KMS-11 (cell line): Measurements from ENCODE around the gene MGAT4A.

Experiments used
- H2AFZ ChIP-seq: fragments of 200-600 bp; sonication (generic); 2 replicates; pipeline ENCODE4 v1.6.1; 2016; ENCODE audit warnings: antibody characterized with exemption, mixed run types, low read depth
- H3K27ac ChIP-seq: fragments of 200-600 bp; sonication (generic); 2 replicates; pipeline ENCODE4 v1.6.1; 2016; ENCODE audit warnings: mild to moderate bottlenecking, mixed run types
- H3K27me3 ChIP-seq: fragments of 200-600 bp; sonication (generic); 2 replicates; pipeline ENCODE4 v1.6.1; 2017; ENCODE audit warnings: mild to moderate bottlenecking, low read depth, mixed run types, moderate library complexity; ENCODE audit not compliant: insufficient read depth
- H3K36me3 ChIP-seq: fragments of 200-600 bp; sonication (generic); 2 replicates; pipeline ENCODE4 v1.6.1; 2017; ENCODE audit warnings: mild to moderate bottlenecking, mixed run types; ENCODE audit not compliant: insufficient read depth
- H3K4me1 ChIP-seq: fragments of 200-600 bp; sonication (generic); 2 replicates; pipeline ENCODE4 v1.6.1; 2016; ENCODE audit warnings: mild to moderate bottlenecking, low read depth, mixed run types; ENCODE audit not compliant: poor library complexity, severe bottlenecking
- H3K4me2 ChIP-seq: fragments of 200-600 bp; sonication (generic); 2 replicates; pipeline ENCODE4 v1.7.0; 2016; ENCODE audit warnings: mild to moderate bottlenecking, mixed run types
- H3K4me3 ChIP-seq: fragments of 200-600 bp; sonication (generic); IDR thresholded peaks from 2 replicates; pipeline ENCODE4 v1.6.1; 2017; ENCODE audit warnings: low read depth, low read length, mixed read lengths; ENCODE audit not compliant: insufficient read depth
- H3K79me2 ChIP-seq: fragments of 200-600 bp; sonication (generic); 2 replicates; pipeline ENCODE4 v1.6.1; 2016; ENCODE audit warnings: low read depth, mixed run types; ENCODE audit not compliant: insufficient read depth
- H3K9ac ChIP-seq: fragments of 200-600 bp; sonication (generic); 2 replicates; pipeline ENCODE4 v1.6.1; 2016; ENCODE audit warnings: mild to moderate bottlenecking, mixed run types
- H4K20me1 ChIP-seq: fragments of 200-600 bp; sonication (generic); 2 replicates; pipeline ENCODE4 v1.6.1; 2016; ENCODE audit warnings: mild to moderate bottlenecking, mixed run types; ENCODE audit not compliant: insufficient read depth
- TF ChIP-seq, protein P1 (sequence below): fragments of 200-600 bp; sonication (generic); conservative IDR thresholded peaks from 2 replicates; pipeline ENCODE4 v1.6.1; 2017; ENCODE audit warnings: low read depth, mild to moderate bottlenecking, antibody characterized with exemption, low read length, moderate library complexity, mixed read lengths

MGAT4A gene

DNA sequence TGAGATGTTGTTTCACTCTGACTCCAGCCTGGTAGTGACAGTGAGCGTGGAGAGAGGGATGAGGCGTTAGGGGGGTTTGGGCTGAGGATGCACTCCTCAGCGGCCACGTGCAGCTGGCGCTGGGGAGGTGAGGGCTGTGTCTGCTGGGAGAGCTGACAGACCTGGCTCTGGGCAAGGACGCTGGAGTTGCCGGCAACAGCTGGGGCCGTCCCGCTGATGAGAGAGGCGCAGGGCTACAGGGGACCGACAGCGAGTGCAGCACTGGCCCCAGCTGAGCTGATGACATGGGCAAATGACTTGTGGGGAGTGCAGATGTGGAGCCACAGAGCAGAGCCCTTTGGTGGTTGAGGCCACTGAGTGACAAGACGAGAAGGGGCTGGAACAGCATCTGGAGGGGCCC, 161.0 kb downstream of the MGAT4A start:
- TF ChIP-seq, protein P1, sequence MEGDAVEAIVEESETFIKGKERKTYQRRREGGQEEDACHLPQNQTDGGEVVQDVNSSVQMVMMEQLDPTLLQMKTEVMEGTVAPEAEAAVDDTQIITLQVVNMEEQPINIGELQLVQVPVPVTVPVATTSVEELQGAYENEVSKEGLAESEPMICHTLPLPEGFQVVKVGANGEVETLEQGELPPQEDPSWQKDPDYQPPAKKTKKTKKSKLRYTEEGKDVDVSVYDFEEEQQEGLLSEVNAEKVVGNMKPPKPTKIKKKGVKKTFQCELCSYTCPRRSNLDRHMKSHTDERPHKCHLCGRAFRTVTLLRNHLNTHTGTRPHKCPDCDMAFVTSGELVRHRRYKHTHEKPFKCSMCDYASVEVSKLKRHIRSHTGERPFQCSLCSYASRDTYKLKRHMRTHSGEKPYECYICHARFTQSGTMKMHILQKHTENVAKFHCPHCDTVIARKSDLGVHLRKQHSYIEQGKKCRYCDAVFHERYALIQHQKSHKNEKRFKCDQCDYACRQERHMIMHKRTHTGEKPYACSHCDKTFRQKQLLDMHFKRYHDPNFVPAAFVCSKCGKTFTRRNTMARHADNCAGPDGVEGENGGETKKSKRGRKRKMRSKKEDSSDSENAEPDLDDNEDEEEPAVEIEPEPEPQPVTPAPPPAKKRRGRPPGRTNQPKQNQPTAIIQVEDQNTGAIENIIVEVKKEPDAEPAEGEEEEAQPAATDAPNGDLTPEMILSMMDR = no peak
- Histone ChIP-seq H3K79me2 (no peaks in the 10 kb centered on the region), H2AFZ (no peak overlapping the region), H3K36me3 (no peaks in the 10 kb centered on the region), H3K4me2 (no peak overlapping the region), H3K27me3 (no peaks in the 10 kb centered on the region), H4K20me1 (no peaks in the 10 kb centered on the region), H3K9ac (no peak overlapping the region), H3K4me1 (no peaks in the 10 kb centered on the region), H3K27ac (no peak overlapping the region), H3K4me3 (no peak overlapping the region)

DNA sequence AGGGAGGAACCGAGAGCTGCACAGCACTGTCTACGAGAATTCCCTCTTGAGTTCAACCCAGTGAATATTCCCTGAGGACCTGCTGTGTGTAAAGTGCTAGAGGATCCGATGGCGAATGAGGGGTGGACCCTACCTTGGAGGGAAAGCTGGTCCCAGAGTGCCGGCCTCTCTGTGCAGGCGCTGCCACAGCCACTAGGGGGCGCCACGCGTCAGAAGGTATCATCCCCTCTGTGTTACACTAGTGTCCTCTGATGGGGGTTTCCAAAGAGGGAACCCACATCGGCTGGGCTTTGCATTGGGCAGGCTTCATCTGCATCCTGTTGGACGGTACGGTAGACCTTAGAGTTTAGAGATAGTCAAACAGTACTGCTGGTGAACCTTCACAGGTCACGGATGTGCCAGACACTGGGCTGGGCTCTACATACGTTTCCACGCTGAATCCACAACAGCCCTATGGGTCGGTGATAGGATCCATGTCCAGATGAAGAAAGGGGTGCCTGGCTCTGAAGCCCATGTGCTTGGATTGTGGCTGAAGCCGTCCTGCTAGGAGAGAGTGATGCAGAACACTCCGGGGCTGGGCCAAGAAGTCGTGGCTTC, 161.6 kb downstream of the MGAT4A start:
- no peak overlapping the region for H3K4me3 ChIP-seq
- H3K4me1 ChIP-seq = no peaks in the 10 kb centered on the region
- no peaks in the 10 kb centered on the region for H3K36me3 ChIP-seq
- TF ChIP-seq, protein P1 = peak; percentile 93
- H3K27me3 ChIP-seq = no peaks in the 10 kb centered on the region
- no peak overlapping the region for H3K4me2 ChIP-seq
- H3K9ac ChIP-seq = no peak overlapping the region
- no peak overlapping the region for H2AFZ ChIP-seq
- H3K27ac ChIP-seq = no peak overlapping the region
- no peaks in the 10 kb centered on the region for H4K20me1 ChIP-seq
- no peaks in the 10 kb centered on the region for H3K79me2 ChIP-seq
